IMR-90 (cell line): ENCODE data around the gene HPS4. TPM values are rescaled to one million over a fixed set of nuclear protein-coding genes. Genes with fewer than 3 reads are reported as not detected.

ENCODE experiments used
- ATAC-seq: fragments of 200-7000 bp; cut with Tn5 transposase; 2 replicates; pipeline ENCODE4 v1.9.1; 2020; ENCODE audit warnings: low read depth, mild to moderate bottlenecking, moderate library complexity
- BruUV-seq: library from RNA; stranded (reverse); fragments of 400-500 nt; replicated peaks from 2 replicates; lab custom pipeline; 2021; lab: Mats Ljungman, UMichigan
- CTCF ChIA-PET: fragments of 300-600 bp; formaldehyde crosslinking; extraction: SDS; loops from one replicate; lab custom pipeline; 2021; ENCODE audit warnings: antibody characterized with exemption; lab: Yijun Ruan, JAX
- POLR2A ChIA-PET: fragments of 300-600 bp; sonication (Branson Sonifier 250); formaldehyde crosslinking; loops from one replicate; lab custom pipeline; 2022; ENCODE audit warnings: antibody characterized with exemption; ENCODE audit not compliant: unreplicated experiment; lab: Charles Lee
- DNase-seq: peaks from one replicate; pipeline ENCODE4 v3.0.0; 2013
- H2AFZ ChIP-seq: replicated peaks from 2 replicates; pipeline ENCODE3; 2013; ENCODE audit warnings: low read length, mild to moderate bottlenecking; ENCODE audit not compliant: poor library complexity
- H2AK5ac ChIP-seq: 2 replicates; pipeline ENCODE4 v1.6.1; 2013; ENCODE audit warnings: low read depth, low read length, inconsistent platforms
- H2AK9ac ChIP-seq: replicated peaks from 2 replicates; pipeline ENCODE3; 2013; ENCODE audit warnings: mild to moderate bottlenecking, low read depth, low read length, moderate library complexity; ENCODE audit not compliant: poor library complexity
- H2BK120ac ChIP-seq: 2 replicates; pipeline ENCODE4 v1.6.1; 2013; ENCODE audit warnings: low read depth, low read length, inconsistent platforms
- H2BK15ac ChIP-seq: 3 replicates; pipeline ENCODE4 v1.6.1; 2013; ENCODE audit warnings: low read depth, low read length, inconsistent platforms
- H2BK20ac ChIP-seq: 2 replicates; pipeline ENCODE4 v1.6.1; 2013; ENCODE audit warnings: low read depth, mild to moderate bottlenecking, inconsistent platforms, low read length, moderate library complexity
- H2BK5ac ChIP-seq: 2 replicates; pipeline ENCODE4 v1.6.1; 2013; ENCODE audit warnings: mild to moderate bottlenecking, low read depth, low read length, inconsistent platforms; ENCODE audit not compliant: poor library complexity, severe bottlenecking
- H3K14ac ChIP-seq: replicated peaks from 2 replicates; pipeline ENCODE4 v1.6.1; 2013; ENCODE audit warnings: low read depth, low read length, inconsistent platforms
- H3K18ac ChIP-seq: 2 replicates; pipeline ENCODE4 v1.6.1; 2013; ENCODE audit warnings: low read depth, low read length, control low read depth
- H3K23ac ChIP-seq: 2 replicates; pipeline ENCODE4 v1.6.1; 2013; ENCODE audit warnings: low read depth, low read length, inconsistent platforms
- H3K27ac ChIP-seq: 2 replicates; pipeline ENCODE4 v1.5.1; 2013; ENCODE audit warnings: mild to moderate bottlenecking, control low read depth, low read length; ENCODE audit not compliant: insufficient read depth
- H3K27me3 ChIP-seq: 2 replicates; pipeline ENCODE4 v1.6.1; 2013; ENCODE audit warnings: low read length; ENCODE audit not compliant: control insufficient read depth, insufficient read depth
- H3K36me3 ChIP-seq: 2 replicates; pipeline ENCODE4 v1.6.1; 2013; ENCODE audit warnings: low read length, mixed read lengths; ENCODE audit not compliant: control insufficient read depth, insufficient read depth
- H3K4ac ChIP-seq: 2 replicates; pipeline ENCODE4 v1.6.1; 2013; ENCODE audit warnings: low read depth, low read length, inconsistent platforms
- H3K4me1 ChIP-seq: 2 replicates; pipeline ENCODE4 v1.6.1; 2013; ENCODE audit warnings: low read length, mixed read lengths; ENCODE audit not compliant: control insufficient read depth, insufficient read depth
- H3K4me2 ChIP-seq: 2 replicates; pipeline ENCODE4 v1.6.1; 2013; ENCODE audit warnings: low read depth, mild to moderate bottlenecking, control low read depth, low read length, moderate library complexity
- H3K4me3 ChIP-seq: 2 replicates; pipeline ENCODE4 v1.5.1; 2013; ENCODE audit warnings: low read depth, mild to moderate bottlenecking, control low read depth, low read length, moderate library complexity; ENCODE audit not compliant: insufficient read depth
- H3K56ac ChIP-seq: 2 replicates; pipeline ENCODE4 v1.6.1; 2013; ENCODE audit warnings: low read length, inconsistent platforms; ENCODE audit not compliant: insufficient read depth; ENCODE audit errors: extremely low read depth
- H3K79me1 ChIP-seq, 2 experiments: 2 replicates each; pipeline ENCODE4 v1.6.1; 2013; ENCODE audit warnings: low read length in 2 of 2, inconsistent platforms in 1 of 2, low read depth in 1 of 2
- H3K9ac ChIP-seq: 2 replicates; pipeline ENCODE4 v1.6.1; 2013; ENCODE audit warnings: low read depth, low read length, control low read depth
- H3K9me1 ChIP-seq: 2 replicates; pipeline ENCODE4 v1.6.1; 2013; ENCODE audit warnings: low read length, inconsistent platforms; ENCODE audit not compliant: insufficient read depth
- H3K9me3 ChIP-seq: 2 replicates; pipeline ENCODE4 v1.6.1; 2013; ENCODE audit warnings: low read length; ENCODE audit not compliant: control insufficient read depth, insufficient read depth
- H4K20me1 ChIP-seq: 2 replicates; pipeline ENCODE4 v1.6.1; 2013; ENCODE audit warnings: low read length, inconsistent platforms; ENCODE audit not compliant: insufficient read depth
- H4K5ac ChIP-seq: 2 replicates; pipeline ENCODE4 v1.6.1; 2013; ENCODE audit warnings: mild to moderate bottlenecking, low read depth, low read length, control low read depth
- H4K8ac ChIP-seq, 2 experiments: 2 replicates each; pipeline ENCODE4 v1.6.1; 2013; ENCODE audit warnings: low read depth in 2 of 2, low read length in 2 of 2, control low read depth in 1 of 2, inconsistent platforms in 1 of 2
- H4K91ac ChIP-seq: 2 replicates; pipeline ENCODE4 v1.6.1; 2013; ENCODE audit warnings: low read depth, low read length, inconsistent platforms; ENCODE audit not compliant: insufficient read depth
- BHLHE40 ChIP-seq: fragments of 150-350 bp; IDR thresholded peaks from 2 replicates; pipeline ENCODE4 v1.6.1; 2016; ENCODE audit warnings: mild to moderate bottlenecking, low read depth, low read length
- CEBPB ChIP-seq: IDR thresholded peaks from 2 replicates; pipeline ENCODE4 v1.6.1; 2012; ENCODE audit warnings: low read depth, low read length, improper control_type of control experiment
- CHD1 ChIP-seq: IDR thresholded peaks from 2 replicates; pipeline ENCODE4 v1.6.1; 2012; ENCODE audit warnings: low read depth, low read length, improper control_type of control experiment
- FOS ChIP-seq: fragments of 150-350 bp; IDR thresholded peaks from 2 replicates; pipeline ENCODE4 v1.6.1; 2016; ENCODE audit warnings: low read depth, low read length
- MAFK ChIP-seq: IDR thresholded peaks from 2 replicates; pipeline ENCODE4 v1.6.1; 2012; ENCODE audit warnings: low read depth, low read length, improper control_type of control experiment
- MAZ ChIP-seq: IDR thresholded peaks from 2 replicates; pipeline ENCODE4 v1.6.1; 2012; ENCODE audit warnings: low read depth, mild to moderate bottlenecking, low read length, improper control_type of control experiment, moderate library complexity, borderline replicate concordance
- MXI1 ChIP-seq: IDR thresholded peaks from 2 replicates; pipeline ENCODE4 v1.6.1; 2012; ENCODE audit warnings: low read depth, mild to moderate bottlenecking, low read length, moderate library complexity, borderline replicate concordance
- NFE2L2 ChIP-seq: fragments of 150-350 bp; IDR thresholded peaks from 2 replicates; pipeline ENCODE4 v1.6.1; 2016; ENCODE audit warnings: low read depth, mild to moderate bottlenecking, low read length
- POLR2A ChIP-seq: IDR thresholded peaks from 2 replicates; pipeline ENCODE4 v1.6.1; 2012; ENCODE audit warnings: mild to moderate bottlenecking, low read depth, low read length
- RAD21 ChIP-seq: IDR thresholded peaks from 2 replicates; pipeline ENCODE4 v1.6.1; 2012; ENCODE audit warnings: low read length, improper control_type of control experiment
- RCOR1 ChIP-seq: IDR thresholded peaks from 2 replicates; pipeline ENCODE4 v1.6.1; 2012; ENCODE audit warnings: mild to moderate bottlenecking, low read length, improper control_type of control experiment; ENCODE audit not compliant: insufficient replicate concordance
- RFX5 ChIP-seq: IDR thresholded peaks from 2 replicates; pipeline ENCODE4 v1.8.0; 2012; ENCODE audit warnings: low read depth, mild to moderate bottlenecking, low read length, moderate library complexity
- SMC3 ChIP-seq: fragments of 150-350 bp; IDR thresholded peaks from 2 replicates; pipeline ENCODE4 v1.6.1; 2016; ENCODE audit warnings: low read depth, mild to moderate bottlenecking, antibody characterized with exemption, low read length, moderate library complexity
- WGBS, 2 experiments: methylation state at CpG; one replicate each; pipeline versions ENCODE4 v1.1.5 to v1.1.7; 2013; ENCODE audit warnings: missing lambda C conversion rate in 2 of 2; ENCODE audit not compliant: insufficient read length in 1 of 2; ENCODE audit errors: extremely low coverage in 2 of 2; 5-methylcytosine and 5-hydroxymethylcytosine counted together
- dilution Hi-C: fragments of 300-500 bp; cut with HindIII; formaldehyde crosslinking; loops from one replicate; pipeline ENCODE4 v1.14.3; 2018; ENCODE audit warnings: low sequenced_read_pairs; ENCODE audit not compliant: unreplicated experiment
- in situ Hi-C: fragments of 300-500 bp; cut with MboI; formaldehyde crosslinking; loops from 3 replicates; pipeline ENCODE4 v1.14.3; 2019; ENCODE audit warnings: low sequenced_read_pairs, inconsistent platforms, mixed read lengths
- intact Hi-C: fragments of 100-400 bp; cut with micrococcal nuclease; formaldehyde crosslinking; loops from 2 replicates; pipeline ENCODE4 v1.10.0; 2022
- polyA plus RNA-seq, 3 experiments: library from polyadenylated mRNA; depleted of rRNA; stranded (reverse); fragments of >200 nt; gene quantifications; 2 replicates each; pipeline ENCODE4 v1.2.3, GENCODE V29; 2012; ENCODE audit warnings: low replicate concordance in 1 of 3
- total RNA-seq: library from RNA; depleted of rRNA; stranded (reverse); fragments of >200 nt; gene quantifications from 2 replicates; pipeline ENCODE4 v1.2.3, GENCODE V29; 2012
- TF ChIP-seq, protein P1 (sequence below): fragments of 150-350 bp; IDR thresholded peaks from 2 replicates; pipeline ENCODE4 v1.6.1; 2016; ENCODE audit warnings: low read depth, mild to moderate bottlenecking, low read length, moderate library complexity, borderline replicate concordance
- TF ChIP-seq, protein P2 (sequence below): fragments of 150-350 bp; IDR thresholded peaks from 2 replicates; pipeline ENCODE4 v1.6.1; 2017; ENCODE audit warnings: mild to moderate bottlenecking, antibody characterized with exemption, low read length, low read depth
- TF ChIP-seq, protein P3 (sequence below): conservative IDR thresholded peaks from 2 replicates; pipeline ENCODE4 v1.5.1; 2012; ENCODE audit warnings: mild to moderate bottlenecking, low read depth, low read length, improper control_type of control experiment

Gene HPS4
- total and polyA plus RNA-seq, 2 of the 4 experiments (the other 2 are of a cell fraction), result 15.8 to 19.0 TPM

DNA sequence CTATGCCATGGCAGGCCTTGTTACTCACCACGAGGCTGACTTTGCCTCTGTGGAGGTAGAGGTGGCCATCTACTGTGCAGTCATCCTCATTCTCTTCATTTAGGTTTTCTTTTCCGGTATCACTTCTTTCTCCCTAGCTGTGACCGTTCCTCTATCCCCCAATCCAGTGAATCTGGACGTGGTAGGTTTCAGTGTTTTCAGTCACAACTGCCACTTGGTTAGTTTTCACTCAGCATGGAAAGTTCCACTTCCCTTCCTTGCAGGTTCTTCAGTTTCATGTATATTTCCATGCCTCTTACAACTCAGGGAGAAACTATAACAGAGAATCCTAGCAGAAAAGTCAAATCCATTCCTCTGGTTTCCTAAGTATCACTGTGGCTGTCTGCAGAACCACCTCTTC, 1.9 kb downstream of the HPS4 start:
- Histone ChIP-seq H2BK120ac (no peak overlapping the region), H3K4ac (no peak overlapping the region), H2AK5ac (no peak overlapping the region), H3K9me3 (no peaks in the 10 kb centered on the region), H2BK5ac (no peak overlapping the region), H3K56ac (no peak overlapping the region), H4K20me1 (no peaks in the 10 kb centered on the region), H3K36me3 (peaks cover 11% of the 10 kb centered on the region), H4K91ac (no peak overlapping the region), H3K79me1 (peaks cover 33 to 70% of the 10 kb centered on the region in 2 experiments), H3K4me2 (no peak overlapping the region), H2AK9ac (no peak overlapping the region), H3K9me1 (peaks cover 3% of the 10 kb centered on the region; the same call in 1 of the 2 replicates), H2BK15ac (no peak overlapping the region), H2AFZ (no peak overlapping the region), H3K27ac (no peak overlapping the region), H3K4me1 (peaks cover 14% of the 10 kb centered on the region), H3K4me3 (no peak overlapping the region), H3K18ac (no peak overlapping the region), H3K14ac (no peak overlapping the region), H3K9ac (no peak overlapping the region), H4K8ac (no peak overlapping the region), H2BK20ac (no peak overlapping the region), H4K5ac (no peak overlapping the region), H3K23ac (no peak overlapping the region), H3K27me3 (no peaks in the 10 kb centered on the region)
- CTCF ChIA-PET, result no interaction called here
- no peak for TF ChIP-seq FOS
- TF ChIP-seq, protein P1, sequence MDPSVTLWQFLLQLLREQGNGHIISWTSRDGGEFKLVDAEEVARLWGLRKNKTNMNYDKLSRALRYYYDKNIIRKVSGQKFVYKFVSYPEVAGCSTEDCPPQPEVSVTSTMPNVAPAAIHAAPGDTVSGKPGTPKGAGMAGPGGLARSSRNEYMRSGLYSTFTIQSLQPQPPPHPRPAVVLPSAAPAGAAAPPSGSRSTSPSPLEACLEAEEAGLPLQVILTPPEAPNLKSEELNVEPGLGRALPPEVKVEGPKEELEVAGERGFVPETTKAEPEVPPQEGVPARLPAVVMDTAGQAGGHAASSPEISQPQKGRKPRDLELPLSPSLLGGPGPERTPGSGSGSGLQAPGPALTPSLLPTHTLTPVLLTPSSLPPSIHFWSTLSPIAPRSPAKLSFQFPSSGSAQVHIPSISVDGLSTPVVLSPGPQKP, result no peak
- no peak for TF ChIP-seq POLR2A
- TF ChIP-seq MXI1, result no peak
- no peak for TF ChIP-seq CEBPB
- TF ChIP-seq, protein P2, sequence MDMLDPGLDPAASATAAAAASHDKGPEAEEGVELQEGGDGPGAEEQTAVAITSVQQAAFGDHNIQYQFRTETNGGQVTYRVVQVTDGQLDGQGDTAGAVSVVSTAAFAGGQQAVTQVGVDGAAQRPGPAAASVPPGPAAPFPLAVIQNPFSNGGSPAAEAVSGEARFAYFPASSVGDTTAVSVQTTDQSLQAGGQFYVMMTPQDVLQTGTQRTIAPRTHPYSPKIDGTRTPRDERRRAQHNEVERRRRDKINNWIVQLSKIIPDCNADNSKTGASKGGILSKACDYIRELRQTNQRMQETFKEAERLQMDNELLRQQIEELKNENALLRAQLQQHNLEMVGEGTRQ, result no peak
- no peak for TF ChIP-seq SMC3
- TF ChIP-seq CHD1, result no peak
- TF ChIP-seq MAFK, result no peak
- TF ChIP-seq, protein P3, sequence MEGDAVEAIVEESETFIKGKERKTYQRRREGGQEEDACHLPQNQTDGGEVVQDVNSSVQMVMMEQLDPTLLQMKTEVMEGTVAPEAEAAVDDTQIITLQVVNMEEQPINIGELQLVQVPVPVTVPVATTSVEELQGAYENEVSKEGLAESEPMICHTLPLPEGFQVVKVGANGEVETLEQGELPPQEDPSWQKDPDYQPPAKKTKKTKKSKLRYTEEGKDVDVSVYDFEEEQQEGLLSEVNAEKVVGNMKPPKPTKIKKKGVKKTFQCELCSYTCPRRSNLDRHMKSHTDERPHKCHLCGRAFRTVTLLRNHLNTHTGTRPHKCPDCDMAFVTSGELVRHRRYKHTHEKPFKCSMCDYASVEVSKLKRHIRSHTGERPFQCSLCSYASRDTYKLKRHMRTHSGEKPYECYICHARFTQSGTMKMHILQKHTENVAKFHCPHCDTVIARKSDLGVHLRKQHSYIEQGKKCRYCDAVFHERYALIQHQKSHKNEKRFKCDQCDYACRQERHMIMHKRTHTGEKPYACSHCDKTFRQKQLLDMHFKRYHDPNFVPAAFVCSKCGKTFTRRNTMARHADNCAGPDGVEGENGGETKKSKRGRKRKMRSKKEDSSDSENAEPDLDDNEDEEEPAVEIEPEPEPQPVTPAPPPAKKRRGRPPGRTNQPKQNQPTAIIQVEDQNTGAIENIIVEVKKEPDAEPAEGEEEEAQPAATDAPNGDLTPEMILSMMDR, result no peak
- TF ChIP-seq BHLHE40, result no peak
- no peak for TF ChIP-seq RAD21
- TF ChIP-seq MAZ, result no peak
- no peak for TF ChIP-seq RCOR1
- TF ChIP-seq RFX5, result no peak
- TF ChIP-seq NFE2L2, result no peak
- ATAC-seq (no peak), DNase-seq (no peak)
- in situ Hi-C loops (no loop called here), intact Hi-C loops (no loop called here), dilution Hi-C loops (no loop called here)
- POLR2A ChIA-PET, result no interaction called here
- no TSS peak for BruUV-seq
- WGBS, 2 experiments, result no CpG with 5 or more reads among the region's 4 CpGs
